Upper lobe of right lung (tissue), 1 donor: Measurements from ENCODE around the gene ARMC8. TPM values are rescaled to one million over a fixed set of nuclear protein-coding genes. Genes with fewer than 3 reads are reported as not detected.

Experiments
- ATAC-seq: fragments of 200-7000 bp; cut with Tn5 transposase; one replicate; pipeline ENCODE4 v1.9.1; 2020; ENCODE audit warnings: mild to moderate bottlenecking, moderate library complexity
- DNase-seq: peaks from one replicate; pipeline ENCODE4 v3.0.0-alpha.2; 2020
- H3K27ac ChIP-seq: fragments of 200-600 bp; one replicate; pipeline ENCODE4 v1.8.0; 2022
- H3K27me3 ChIP-seq: fragments of 200-600 bp; one replicate; pipeline ENCODE4 v1.8.0; 2022; ENCODE audit warnings: mild to moderate bottlenecking
- H3K36me3 ChIP-seq: fragments of 200-600 bp; one replicate; pipeline ENCODE4 v1.8.0; 2022
- H3K4me1 ChIP-seq: fragments of 200-600 bp; one replicate; pipeline ENCODE4 v1.8.0; 2022
- H3K4me3 ChIP-seq: fragments of 200-600 bp; one replicate; pipeline ENCODE4 v1.8.0; 2022; ENCODE audit warnings: mild to moderate bottlenecking
- H3K9me3 ChIP-seq: fragments of 200-600 bp; one replicate; pipeline ENCODE4 v1.8.0; 2022
- intact Hi-C: fragments of 100-400 bp; cut with DNase I; formaldehyde crosslinking; loops from one replicate; pipeline ENCODE4 v1.11.0; 2022
- total RNA-seq: library from RNA; stranded (reverse); fragmentation: NEBNext Ultra II Directional; extraction: Animal tissue kit (Norgen Biotek cat#: 25700); gene quantifications from one replicate; pipeline ENCODE4 v1.2.1, GENCODE V29; 2021
- TF ChIP-seq, protein P1 (sequence below): fragments of 200-600 bp; IDR thresholded peaks from one replicate; pipeline ENCODE4 v1.8.0; 2022; ENCODE audit warnings: antibody characterized with exemption
- donor health status: DM: no; HTN: yes; CAD: no; lungs with severe emphysema.

The ARMC8 gene
- total RNA-seq, 1 donor from 2014 or later, result 50.3 TPM

DNA sequence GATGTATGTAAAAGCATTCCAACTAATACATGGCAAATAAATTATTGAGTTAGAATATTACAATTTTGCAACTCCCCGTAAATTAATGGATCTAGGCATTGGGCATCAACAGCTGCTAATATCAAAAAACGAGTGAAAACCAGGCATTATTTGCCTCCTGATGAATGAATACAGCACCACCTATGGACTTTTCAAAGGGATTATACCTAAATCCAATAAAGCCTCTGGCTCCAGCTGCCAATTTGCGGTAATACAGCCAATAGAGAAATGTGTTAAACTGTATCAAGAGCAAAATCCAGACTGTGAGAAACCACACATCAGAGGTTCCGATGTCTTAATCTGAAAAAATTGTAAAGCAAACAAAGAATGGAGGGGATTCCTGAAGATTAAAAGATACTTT lies 38.6 kb upstream of the ARMC8 start:
- intact Hi-C loops, result no loop called here
- TF ChIP-seq, protein P1, sequence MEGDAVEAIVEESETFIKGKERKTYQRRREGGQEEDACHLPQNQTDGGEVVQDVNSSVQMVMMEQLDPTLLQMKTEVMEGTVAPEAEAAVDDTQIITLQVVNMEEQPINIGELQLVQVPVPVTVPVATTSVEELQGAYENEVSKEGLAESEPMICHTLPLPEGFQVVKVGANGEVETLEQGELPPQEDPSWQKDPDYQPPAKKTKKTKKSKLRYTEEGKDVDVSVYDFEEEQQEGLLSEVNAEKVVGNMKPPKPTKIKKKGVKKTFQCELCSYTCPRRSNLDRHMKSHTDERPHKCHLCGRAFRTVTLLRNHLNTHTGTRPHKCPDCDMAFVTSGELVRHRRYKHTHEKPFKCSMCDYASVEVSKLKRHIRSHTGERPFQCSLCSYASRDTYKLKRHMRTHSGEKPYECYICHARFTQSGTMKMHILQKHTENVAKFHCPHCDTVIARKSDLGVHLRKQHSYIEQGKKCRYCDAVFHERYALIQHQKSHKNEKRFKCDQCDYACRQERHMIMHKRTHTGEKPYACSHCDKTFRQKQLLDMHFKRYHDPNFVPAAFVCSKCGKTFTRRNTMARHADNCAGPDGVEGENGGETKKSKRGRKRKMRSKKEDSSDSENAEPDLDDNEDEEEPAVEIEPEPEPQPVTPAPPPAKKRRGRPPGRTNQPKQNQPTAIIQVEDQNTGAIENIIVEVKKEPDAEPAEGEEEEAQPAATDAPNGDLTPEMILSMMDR, result no peak
- H3K36me3 ChIP-seq, result no peaks in the 10 kb centered on the region
- no peak overlapping the region for H3K4me3 ChIP-seq
- no peak overlapping the region for H3K27ac ChIP-seq
- no peaks in the 10 kb centered on the region for H3K9me3 ChIP-seq
- no peaks in the 10 kb centered on the region for H3K4me1 ChIP-seq
- peak; percentile 13 for ATAC-seq
- H3K27me3 ChIP-seq, result no peaks in the 10 kb centered on the region
- no peak for DNase-seq

DNA sequence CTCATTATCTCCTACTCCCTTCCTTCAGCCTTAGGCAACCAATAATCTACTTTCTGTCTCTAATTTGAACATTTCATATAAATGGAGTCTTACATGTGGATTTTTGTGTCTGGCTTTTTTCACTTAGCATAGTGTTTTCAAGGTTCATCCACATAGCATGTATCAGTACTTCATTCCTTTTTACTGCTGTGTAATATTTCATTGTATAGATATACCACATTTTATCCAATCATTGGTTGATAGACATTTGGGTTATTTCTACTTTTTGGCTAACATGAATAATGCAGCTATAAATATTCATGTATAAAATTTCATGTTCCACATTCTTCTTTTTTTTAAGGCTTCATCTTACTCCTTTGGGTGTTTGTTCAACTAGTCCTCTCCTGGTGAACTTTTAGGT lies 32.6 kb upstream of the ARMC8 start:
- TF ChIP-seq, protein P1, result no peak
- Histone ChIP-seq H3K36me3 (no peaks in the 10 kb centered on the region), H3K4me1 (no peaks in the 10 kb centered on the region), H3K27me3 (no peaks in the 10 kb centered on the region), H3K9me3 (no peaks in the 10 kb centered on the region), H3K4me3 (no peak overlapping the region), H3K27ac (no peak overlapping the region)
- no peak for ATAC-seq
- DNase-seq, result no peak
- intact Hi-C loops, result no loop called here

DNA sequence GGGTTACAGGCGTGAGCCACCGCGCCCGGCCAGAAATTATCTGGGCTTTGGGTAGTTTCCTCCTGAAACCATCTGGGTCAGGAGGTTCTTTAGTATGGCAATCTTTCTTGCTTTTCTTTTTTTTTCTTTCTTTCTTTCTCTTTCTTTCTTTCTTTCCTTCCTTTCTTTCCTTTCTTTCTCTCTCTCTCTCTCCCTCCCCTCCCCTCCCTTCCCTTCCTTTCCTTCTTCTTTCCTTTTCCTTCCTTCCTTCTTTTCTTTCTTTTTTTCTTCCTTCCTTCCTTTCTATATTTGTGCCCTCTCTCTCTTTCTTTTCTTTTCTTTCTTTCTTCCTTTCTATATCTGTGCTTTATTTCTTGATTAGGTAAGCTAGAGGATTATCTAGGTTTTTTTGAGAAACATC lies 29.4 kb upstream of the ARMC8 start:
- ATAC-seq, result no peak
- peaks cover 24% of the 10 kb centered on the region for H3K36me3 ChIP-seq
- no peak overlapping the region for H3K4me3 ChIP-seq
- H3K4me1 ChIP-seq, result no peaks in the 10 kb centered on the region
- H3K9me3 ChIP-seq, result no peaks in the 10 kb centered on the region
- no peak overlapping the region for H3K27ac ChIP-seq
- no peaks in the 10 kb centered on the region for H3K27me3 ChIP-seq
- DNase-seq, result no peak
- intact Hi-C loops, result no loop called here
- TF ChIP-seq, protein P1, result no peak

DNA sequence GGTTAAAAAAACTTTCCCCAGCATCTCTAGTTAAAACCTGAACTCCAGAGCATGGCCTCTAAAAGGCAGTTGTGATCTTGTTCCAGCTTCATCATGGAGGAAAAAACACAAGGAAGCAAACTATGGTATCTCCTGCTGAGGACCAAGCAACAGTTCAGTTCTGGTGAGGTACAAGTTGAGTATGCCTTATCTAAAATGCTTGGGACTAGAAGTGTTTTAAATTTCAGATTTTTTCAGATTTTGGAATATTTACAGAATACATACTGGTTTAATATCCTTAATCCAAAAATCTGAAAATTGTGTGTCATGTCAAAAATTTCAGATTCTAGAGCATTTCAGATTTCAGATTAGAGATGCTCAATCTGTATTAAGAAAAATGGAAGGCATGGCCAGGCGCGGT lies 22.0 kb upstream of the ARMC8 start:
- TF ChIP-seq, protein P1, result no peak
- Histone ChIP-seq H3K27ac (no peak overlapping the region), H3K27me3 (no peaks in the 10 kb centered on the region), H3K9me3 (no peaks in the 10 kb centered on the region), H3K36me3 (peaks cover 97% of the 10 kb centered on the region), H3K4me1 (no peaks in the 10 kb centered on the region), H3K4me3 (no peak overlapping the region)
- no peak for ATAC-seq
- intact Hi-C loops, result no loop called here
- DNase-seq, result no peak

DNA sequence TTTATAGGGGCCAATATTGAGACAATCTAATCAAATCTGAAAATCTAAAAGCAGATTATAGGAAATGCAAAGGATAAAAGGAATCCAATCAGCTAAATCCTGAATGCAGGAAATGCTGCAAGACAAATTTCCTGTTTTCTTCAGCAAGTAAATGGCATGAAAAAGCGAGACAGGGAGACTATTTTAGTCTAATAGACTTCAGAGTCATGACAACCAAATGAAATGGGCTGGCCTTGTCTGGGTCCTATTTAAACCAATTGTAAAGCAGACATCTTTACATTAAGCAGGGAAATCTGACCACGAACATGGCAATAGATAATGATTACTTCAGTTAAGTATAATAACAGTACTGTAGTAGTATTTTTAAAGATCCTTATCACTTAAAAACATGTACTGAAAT lies 14.5 kb upstream of the ARMC8 start:
- Histone ChIP-seq H3K27me3 (no peaks in the 10 kb centered on the region), H3K27ac (no peak overlapping the region), H3K36me3 (peaks cover 50% of the 10 kb centered on the region), H3K4me3 (no peak overlapping the region), H3K4me1 (peaks cover 7% of the 10 kb centered on the region), H3K9me3 (no peaks in the 10 kb centered on the region)
- ATAC-seq (no peak), DNase-seq (no peak)
- TF ChIP-seq, protein P1, result no peak
- intact Hi-C loops, result no loop called here

DNA sequence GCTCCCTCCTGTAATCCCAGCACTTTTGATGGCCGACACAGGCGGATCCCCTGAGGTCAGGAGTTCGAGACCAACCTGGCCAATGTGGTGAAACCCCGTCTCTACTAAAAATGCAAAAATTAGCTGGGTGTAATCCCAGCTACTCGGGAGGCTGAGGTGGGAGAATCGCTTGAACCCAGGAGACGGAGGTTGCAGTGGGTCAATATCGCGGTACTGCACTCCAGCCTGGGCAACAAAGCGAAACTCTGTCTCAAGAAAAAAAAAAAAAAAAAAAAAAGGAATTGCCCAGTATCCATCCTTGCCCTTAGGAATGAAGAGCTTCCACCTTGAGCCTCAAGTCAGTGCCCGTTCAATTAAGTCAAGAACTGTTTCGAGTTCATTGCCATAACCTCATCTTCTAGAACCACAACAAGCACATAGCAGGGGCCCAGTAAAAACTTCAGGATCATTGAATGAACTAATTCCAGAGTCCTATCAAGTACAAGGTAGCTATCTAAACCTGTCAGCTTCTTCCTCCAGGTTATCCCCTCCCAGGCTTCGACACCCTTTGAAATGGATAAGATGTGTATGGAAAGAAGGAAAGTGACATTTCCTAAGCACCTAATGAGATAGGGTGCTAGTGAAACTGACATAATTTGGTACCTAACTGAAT lies 13.2 kb upstream of the ARMC8 start:
- DNase-seq, result no peak
- peaks cover 37% of the 10 kb centered on the region for H3K36me3 ChIP-seq
- intact Hi-C loops, result no loop called here
- peaks cover 7% of the 10 kb centered on the region for H3K4me1 ChIP-seq
- H3K27ac ChIP-seq, result peak overlapping the region; percentile 83
- peak overlapping the region; percentile 73 for H3K4me3 ChIP-seq
- no peaks in the 10 kb centered on the region for H3K27me3 ChIP-seq
- TF ChIP-seq, protein P1, result no peak
- H3K9me3 ChIP-seq, result no peaks in the 10 kb centered on the region
- no peak for ATAC-seq
